Panc1 (cell line): Measurements from ENCODE around the gene GLIS1. TPM values are rescaled to one million over a fixed set of nuclear protein-coding genes. Genes with fewer than 3 reads are reported as not detected.

Experiments
- ATAC-seq: fragments of 200-7000 bp; cut with Tn5 transposase; 2 replicates; pipeline ENCODE4 v1.9.1; 2020; ENCODE audit warnings: mild to moderate bottlenecking, moderate library complexity
- BruUV-seq: library from RNA; stranded (reverse); fragments of 400-500 nt; replicated peaks from 2 replicates; lab custom pipeline; 2021; lab: Mats Ljungman, UMichigan
- CTCF ChIA-PET: fragments of 300-600 bp; sonication (Branson Sonifier 250); formaldehyde crosslinking; loops from one replicate; lab custom pipeline; 2022; ENCODE audit warnings: antibody characterized with exemption; lab: Charles Lee
- POLR2A ChIA-PET: fragments of 300-600 bp; sonication (Branson Sonifier 250); formaldehyde crosslinking; loops from one replicate; lab custom pipeline; 2022; ENCODE audit warnings: antibody characterized with exemption; lab: Charles Lee
- DNase-seq: peaks from one replicate; pipeline ENCODE4 v3.0.0-alpha.2; 2010; ENCODE audit warnings: low read depth, low spot score
- H3K27ac ChIP-seq: 2 replicates; pipeline ENCODE4 v1.5.1; 2011; ENCODE audit warnings: mild to moderate bottlenecking, low read length, inconsistent platforms
- H3K27me3 ChIP-seq: fragments of 200-500 bp; sonication (Bioruptor generic); 2 replicates; pipeline ENCODE4 v1.6.0; 2014; ENCODE audit warnings: low read length, inconsistent platforms; ENCODE audit not compliant: control insufficient read depth, insufficient read depth
- H3K36me3 ChIP-seq: fragments of 200-500 bp; sonication (Bioruptor generic); 2 replicates; pipeline ENCODE4 v1.5.1; 2014; ENCODE audit warnings: inconsistent platforms, mild to moderate bottlenecking, low read length, moderate library complexity; ENCODE audit not compliant: control insufficient read depth, insufficient read depth
- H3K4me1 ChIP-seq: 2 replicates; pipeline ENCODE4 v1.5.1; 2011; ENCODE audit warnings: inconsistent platforms, mild to moderate bottlenecking, low read length, moderate library complexity; ENCODE audit not compliant: control insufficient read depth, insufficient read depth
- H3K4me3 ChIP-seq, 2 experiments: 2 replicates each; pipeline ENCODE4 v1.5.1; 2011 to 2012; ENCODE audit warnings: low read depth in 2 of 2, low read length in 2 of 2, mild to moderate bottlenecking in 2 of 2, inconsistent platforms in 1 of 2, moderate library complexity in 1 of 2
- H3K9me3 ChIP-seq: fragments of 200-500 bp; sonication (Bioruptor generic); 2 replicates; pipeline ENCODE4 v1.5.1; 2014; ENCODE audit warnings: low read depth, mild to moderate bottlenecking, inconsistent platforms, low read length, moderate library complexity; ENCODE audit not compliant: control insufficient read depth, insufficient read depth
- CTCF ChIP-seq: fragments of 450-650 bp; IDR thresholded peaks from 2 replicates; pipeline ENCODE4 v1.5.1; 2017; ENCODE audit warnings: mild to moderate bottlenecking
- POLR2AphosphoS5 ChIP-seq: IDR thresholded peaks from 2 replicates; pipeline ENCODE4 v1.6.1; 2012; ENCODE audit warnings: mild to moderate bottlenecking, low read depth, low read length, moderate library complexity
- REST ChIP-seq, 2 experiments: IDR thresholded peaks; 2 replicates each; pipeline ENCODE4 v1.6.1; 2011 to 2012; ENCODE audit warnings: low read depth in 2 of 2, control low read depth in 1 of 2, low read length in 1 of 2, mild to moderate bottlenecking in 1 of 2, moderate library complexity in 1 of 2; ENCODE audit not compliant: insufficient read depth in 1 of 2
- SIN3A ChIP-seq: IDR thresholded peaks from 2 replicates; pipeline ENCODE4 v1.6.1; 2012; ENCODE audit warnings: low read depth, mild to moderate bottlenecking, low read length, moderate library complexity, borderline replicate concordance; ENCODE audit not compliant: insufficient read depth
- TCF7L2 ChIP-seq: IDR thresholded peaks from 2 replicates; pipeline ENCODE4 v1.6.1; 2011; ENCODE audit warnings: mild to moderate bottlenecking, low read depth, low read length, inconsistent platforms
- in situ Hi-C: cut with HindIII; loops from 2 replicates; pipeline ENCODE4 v1.10.0; 2016; ENCODE audit warnings: low sequenced_read_pairs, low pct_unique_long_range_greater_than_20kb
- intact Hi-C: fragments of 100-400 bp; cut with micrococcal nuclease; formaldehyde crosslinking; loops from one replicate; pipeline ENCODE4 v1.10.0; 2022; ENCODE audit not compliant: unreplicated experiment
- total RNA-seq: library from RNA; stranded (reverse); gene quantifications from one replicate; pipeline ENCODE4 v1.2.1, GENCODE V29; 2021; ENCODE audit not compliant: unreplicated experiment

The GLIS1 gene
- total RNA-seq, 1 experiment from 2014 or later = 0.28 TPM

- intact Hi-C loops = no loop called here
- in situ Hi-C loops = no loop called here
- Histone ChIP-seq H3K9me3 (no peaks in the 10 kb centered on the region), H3K27me3 (no peaks in the 10 kb centered on the region), H3K4me3 (no peak overlapping the region), H3K27ac (no peak overlapping the region), H3K36me3 (no peaks in the 10 kb centered on the region), H3K4me1 (no peaks in the 10 kb centered on the region)
- DNase-seq (no peak), ATAC-seq (no peak)
- POLR2A ChIA-PET = no interaction called here
- CTCF ChIA-PET = interaction anchor here (0.5 kb wide), 1 partner anchor 623 kb away, joined by 3 read pairs; no protein-coding TSS in a partner anchor
- TF ChIP-seq CTCF = no peak
- no peak for TF ChIP-seq REST (IDR thresholded peaks at IDR 0.05; ENCODE audit: insufficient read depth in 1 of 2, low read depth in 2 of 2, low read length in 1 of 2)
- TF ChIP-seq POLR2AphosphoS5 = no peak
- TF ChIP-seq TCF7L2 = no peak
- no peak for TF ChIP-seq SIN3A
- no TSS peak for BruUV-seq
Observed at GRCh38 chr1:53506355-53507050, 232.5 kb downstream of the GLIS1 start.

GRCh38 chr1:53505891-53506290 is 233.1 kb downstream of the GLIS1 start:
- ATAC-seq (no peak), DNase-seq (no peak)
- H3K4me3 ChIP-seq = no peak overlapping the region
- no peak overlapping the region for H3K27ac ChIP-seq
- ChIA-PET CTCF (no interaction called here), POLR2A (no interaction called here)
- no peaks in the 10 kb centered on the region for H3K9me3 ChIP-seq
- H3K36me3 ChIP-seq = no peaks in the 10 kb centered on the region
- no peaks in the 10 kb centered on the region for H3K4me1 ChIP-seq
- no TSS peak for BruUV-seq
- TF ChIP-seq CTCF = no peak
- no peak for TF ChIP-seq POLR2AphosphoS5
- TF ChIP-seq TCF7L2 = no peak
- TF ChIP-seq SIN3A = no peak
- TF ChIP-seq REST (IDR thresholded peaks at IDR 0.05; ENCODE audit: insufficient read depth in 1 of 2, low read depth in 2 of 2, low read length in 1 of 2) = no peak
- intact Hi-C loops = no loop called here
- in situ Hi-C loops = no loop called here
- no peaks in the 10 kb centered on the region for H3K27me3 ChIP-seq
